GM19099 (cell line): ENCODE results near the gene PAFAH1B2.

Experiments used
- POLR2A ChIP-seq: IDR thresholded peaks from 3 replicates; pipeline ENCODE4 v1.6.1; 2011; ENCODE audit warnings: low read depth; ENCODE audit not compliant: insufficient read length; ENCODE audit errors: extremely low read depth

The PAFAH1B2 gene

GRCh38 chr11:117117681-117118080, 26.4 kb upstream of the PAFAH1B2 start:
- no peak for TF ChIP-seq POLR2A

- no peak for TF ChIP-seq POLR2A
Observed at GRCh38 chr11:117121176-117121575, 22.9 kb upstream of the PAFAH1B2 start.

GRCh38 chr11:117122556-117122955, 21.5 kb upstream of the PAFAH1B2 start:
- TF ChIP-seq POLR2A = no peak

GRCh38 chr11:117126223-117126965, 17.7 kb upstream of the PAFAH1B2 start:
- no peak for TF ChIP-seq POLR2A

- TF ChIP-seq POLR2A = no peak
Observed at GRCh38 chr11:117127171-117127901, 16.8 kb upstream of the PAFAH1B2 start.

GRCh38 chr11:117128289-117128688, 15.8 kb upstream of the PAFAH1B2 start:
- no peak for TF ChIP-seq POLR2A

- no peak for TF ChIP-seq POLR2A
Observed at GRCh38 chr11:117130879-117131278, 13.2 kb upstream of the PAFAH1B2 start.

GRCh38 chr11:117134431-117134830, 9.7 kb upstream of the PAFAH1B2 start:
- no peak for TF ChIP-seq POLR2A

- no peak for TF ChIP-seq POLR2A
Observed at GRCh38 chr11:117143390-117143789, 697 bp upstream of the PAFAH1B2 start.

GRCh38 chr11:117144477-117145392, 648 bp downstream of the PAFAH1B2 start:
- no peak for TF ChIP-seq POLR2A

- no peak for TF ChIP-seq POLR2A
Observed at GRCh38 chr11:117145393-117145761, 1.3 kb downstream of the PAFAH1B2 start.

GRCh38 chr11:117146521-117146920, 2.4 kb downstream of the PAFAH1B2 start:
- TF ChIP-seq POLR2A = no peak

GRCh38 chr11:117152066-117152465, 8.0 kb downstream of the PAFAH1B2 start:
- no peak for TF ChIP-seq POLR2A

GRCh38 chr11:117154468-117154867, 10.4 kb downstream of the PAFAH1B2 start:
- TF ChIP-seq POLR2A = no peak

- TF ChIP-seq POLR2A = no peak
Observed at GRCh38 chr11:117157507-117157906, 13.4 kb downstream of the PAFAH1B2 start.
